ENCODE results near the gene KIF24.
"Not testable (repeated sequence)": the region's sequence is repeated elsewhere in the genome, so short reads cannot be mapped to it uniquely, and the experiment has no call there.

The KIF24 gene

GRCh38 chr9:34301064-34301463, 28.0 kb downstream of the KIF24 start:
- H3K9me3 Mint-ChIP-seq; DNase-seq (ENCODE audit: low spot score in 2 of 2); H3K36me3 Mint-ChIP-seq (ENCODE audit: insufficient read depth); H3K27me3 Mint-ChIP-seq; H3K27ac Mint-ChIP-seq (ENCODE audit: low read depth); H3K4me1 Mint-ChIP-seq; ATAC-seq (replicated peaks; ENCODE audit: extremely low read depth, poor library complexity, severe bottlenecking); H3K4me3 Mint-ChIP-seq: not testable (repeated sequence)

- Mint-ChIP-seq H3K4me3 (no peak overlapping the region), H3K27ac (ENCODE audit: low read depth) (no peak overlapping the region), H3K9me3 (no peaks in the 10 kb centered on the region), H3K36me3 (ENCODE audit: insufficient read depth) (no peaks in the 10 kb centered on the region), H3K4me1 (no peaks in the 10 kb centered on the region), H3K27me3 (no peaks in the 10 kb centered on the region)
- no peak for ATAC-seq (replicated peaks; ENCODE audit: extremely low read depth, poor library complexity, severe bottlenecking)
- DNase-seq (ENCODE audit: low spot score in 2 of 2): no peak
These were observed 36.5 kb downstream of the KIF24 start for GRCh38 chr9:34292552-34292951.

- Mint-ChIP-seq H3K9me3 (no peaks in the 10 kb centered on the region), H3K4me3 (no peak overlapping the region), H3K4me1 (no peaks in the 10 kb centered on the region), H3K27ac (ENCODE audit: low read depth) (no peak overlapping the region), H3K36me3 (ENCODE audit: insufficient read depth) (no peaks in the 10 kb centered on the region), H3K27me3 (no peaks in the 10 kb centered on the region)
- ATAC-seq (replicated peaks; ENCODE audit: extremely low read depth, poor library complexity, severe bottlenecking) (no peak), DNase-seq (ENCODE audit: low spot score in 2 of 2) (no peak)
These were observed 37.6 kb downstream of the KIF24 start for GRCh38 chr9:34291423-34291822.

- H3K27ac Mint-ChIP-seq (ENCODE audit: low read depth): no peak overlapping the region
- no peak for DNase-seq (ENCODE audit: low spot score in 2 of 2)
- no peaks in the 10 kb centered on the region for H3K27me3 Mint-ChIP-seq
- no peaks in the 10 kb centered on the region for H3K4me1 Mint-ChIP-seq
- no peaks in the 10 kb centered on the region for H3K9me3 Mint-ChIP-seq
- H3K4me3 Mint-ChIP-seq: no peak overlapping the region
- no peak for ATAC-seq (replicated peaks; ENCODE audit: extremely low read depth, poor library complexity, severe bottlenecking)
- H3K36me3 Mint-ChIP-seq (ENCODE audit: insufficient read depth): no peaks in the 10 kb centered on the region
These were observed 38.0 kb downstream of the KIF24 start for GRCh38 chr9:34291023-34291422.

- Mint-ChIP-seq H3K4me1 (no peaks in the 10 kb centered on the region), H3K36me3 (ENCODE audit: insufficient read depth) (no peaks in the 10 kb centered on the region), H3K27ac (ENCODE audit: low read depth) (no peak overlapping the region), H3K4me3 (no peak overlapping the region), H3K9me3 (no peaks in the 10 kb centered on the region), H3K27me3 (no peaks in the 10 kb centered on the region)
- ATAC-seq (replicated peaks; ENCODE audit: extremely low read depth, poor library complexity, severe bottlenecking) (no peak), DNase-seq (ENCODE audit: low spot score in 2 of 2) (no peak)
These were observed 39.9 kb downstream of the KIF24 start for GRCh38 chr9:34289159-34289558.

GRCh38 chr9:34282096-34282495, 47.0 kb downstream of the KIF24 start:
- Mint-ChIP-seq H3K36me3 (ENCODE audit: insufficient read depth) (no peaks in the 10 kb centered on the region), H3K9me3 (no peaks in the 10 kb centered on the region), H3K27me3 (no peaks in the 10 kb centered on the region), H3K27ac (ENCODE audit: low read depth) (no peak overlapping the region), H3K4me3 (no peak overlapping the region), H3K4me1 (no peaks in the 10 kb centered on the region)
- DNase-seq (ENCODE audit: low spot score in 2 of 2) (no peak), ATAC-seq (replicated peaks; ENCODE audit: extremely low read depth, poor library complexity, severe bottlenecking) (no peak)

GRCh38 chr9:34279411-34279810, 49.7 kb downstream of the KIF24 start:
- Mint-ChIP-seq H3K27ac (ENCODE audit: low read depth) (no peak overlapping the region), H3K9me3 (no peaks in the 10 kb centered on the region), H3K36me3 (ENCODE audit: insufficient read depth) (no peaks in the 10 kb centered on the region), H3K27me3 (no peaks in the 10 kb centered on the region), H3K4me3 (no peak overlapping the region), H3K4me1 (no peaks in the 10 kb centered on the region)
- no peak for ATAC-seq (replicated peaks; ENCODE audit: extremely low read depth, poor library complexity, severe bottlenecking)
- no peak for DNase-seq (ENCODE audit: low spot score in 2 of 2)
